Stimulated activated naive CD8-positive, alpha-beta T cell treated with anti-CD3 and anti-CD28 coated beads, Interleukin-15, amount 100 ng/mL, for 72 hours (primary cell): Measurements from ENCODE around the gene SLC12A1.

Experiments used
- ATAC-seq: fragments of 150-1000 bp; cut with Tn5 transposase; 2 replicates; pipeline ENCODE4 v1.10.0; 2021; ENCODE audit warnings: mild to moderate bottlenecking, moderate library complexity
- DNase-seq, 2 donors: peaks; one replicate each; pipeline ENCODE4 v3.0.0; 2021 to 2022
- H3K27ac Mint-ChIP-seq, 2 donors: one replicate each; pipeline ENCODE4 v1.8.0; 2022; ENCODE audit warnings: mild to moderate bottlenecking in 2 of 2, mixed read lengths in 2 of 2, moderate library complexity in 2 of 2
- H3K27me3 Mint-ChIP-seq: one replicate; pipeline ENCODE4 v1.8.0; 2022; ENCODE audit warnings: mixed read lengths
- H3K4me1 Mint-ChIP-seq: one replicate; pipeline ENCODE4 v1.8.0; 2022; ENCODE audit warnings: mild to moderate bottlenecking, mixed read lengths
- H3K4me3 Mint-ChIP-seq, 2 donors: one replicate each; pipeline ENCODE4 v1.8.0; 2022; ENCODE audit warnings: mild to moderate bottlenecking in 2 of 2, mixed read lengths in 2 of 2, moderate library complexity in 1 of 2
- H3K9me3 Mint-ChIP-seq, 2 donors: one replicate each; pipeline ENCODE4 v1.8.0; 2022; ENCODE audit warnings: mixed read lengths in 2 of 2

The SLC12A1 gene

GRCh38 chr15:48221261-48221660 is 15.2 kb downstream of the SLC12A1 start:
- Mint-ChIP-seq H3K4me1 (no peaks in the 10 kb centered on the region), H3K27me3 (no peaks in the 10 kb centered on the region), H3K9me3 (no peaks in the 10 kb centered on the region), H3K4me3 (no peak overlapping the region), H3K27ac (no peak overlapping the region)
- no peak for DNase-seq
- ATAC-seq: no peak

- ATAC-seq (no peak), DNase-seq (no peak)
- H3K9me3 Mint-ChIP-seq: no peaks in the 10 kb centered on the region
- H3K27me3 Mint-ChIP-seq: no peaks in the 10 kb centered on the region
- H3K4me3 Mint-ChIP-seq: no peak overlapping the region
- H3K4me1 Mint-ChIP-seq: no peaks in the 10 kb centered on the region
- no peak overlapping the region for H3K27ac Mint-ChIP-seq
These were observed 15.8 kb downstream of the SLC12A1 start for GRCh38 chr15:48221885-48222284.

GRCh38 chr15:48222627-48223026 is 16.5 kb downstream of the SLC12A1 start:
- H3K27ac Mint-ChIP-seq: no peak overlapping the region
- no peaks in the 10 kb centered on the region for H3K9me3 Mint-ChIP-seq
- H3K27me3 Mint-ChIP-seq: no peaks in the 10 kb centered on the region
- no peaks in the 10 kb centered on the region for H3K4me1 Mint-ChIP-seq
- H3K4me3 Mint-ChIP-seq: no peak overlapping the region
- no peak for DNase-seq
- no peak for ATAC-seq

- ATAC-seq (no peak), DNase-seq (no peak)
- Mint-ChIP-seq H3K27me3 (no peaks in the 10 kb centered on the region), H3K9me3 (no peaks in the 10 kb centered on the region), H3K27ac (no peak overlapping the region), H3K4me3 (no peak overlapping the region), H3K4me1 (no peaks in the 10 kb centered on the region)
These were observed 19.7 kb downstream of the SLC12A1 start for GRCh38 chr15:48225771-48226170.

GRCh38 chr15:48230498-48230897 is 24.4 kb downstream of the SLC12A1 start:
- H3K4me1 Mint-ChIP-seq: no peaks in the 10 kb centered on the region
- H3K4me3 Mint-ChIP-seq: no peak overlapping the region
- H3K9me3 Mint-ChIP-seq: no peaks in the 10 kb centered on the region
- DNase-seq: no peak
- H3K27ac Mint-ChIP-seq: no peak overlapping the region
- peaks cover 8% of the 10 kb centered on the region for H3K27me3 Mint-ChIP-seq
- ATAC-seq: no peak

GRCh38 chr15:48233246-48233645 is 27.1 kb downstream of the SLC12A1 start:
- DNase-seq (no peak), ATAC-seq (no peak)
- Mint-ChIP-seq H3K4me1 (no peaks in the 10 kb centered on the region), H3K27me3 (peaks cover 8% of the 10 kb centered on the region), H3K9me3 (no peaks in the 10 kb centered on the region), H3K4me3 (no peak overlapping the region), H3K27ac (no peak overlapping the region)

- no peaks in the 10 kb centered on the region for H3K4me1 Mint-ChIP-seq
- ATAC-seq (no peak), DNase-seq (no peak)
- H3K27ac Mint-ChIP-seq: no peak overlapping the region
- H3K27me3 Mint-ChIP-seq: no peaks in the 10 kb centered on the region
- no peak overlapping the region for H3K4me3 Mint-ChIP-seq
- no peaks in the 10 kb centered on the region for H3K9me3 Mint-ChIP-seq
These were observed 33.2 kb downstream of the SLC12A1 start for GRCh38 chr15:48239334-48239733.

- ATAC-seq: no peak
These were observed 35.9 kb downstream of the SLC12A1 start for GRCh38 chr15:48242015-48242414.

GRCh38 chr15:48242535-48242934 is 36.4 kb downstream of the SLC12A1 start:
- no peak for DNase-seq
- Mint-ChIP-seq H3K9me3 (no peaks in the 10 kb centered on the region), H3K4me3 (no peak overlapping the region), H3K27me3 (peaks cover 7% of the 10 kb centered on the region), H3K27ac (no peak overlapping the region), H3K4me1 (no peaks in the 10 kb centered on the region)
- no peak for ATAC-seq

More at GRCh38 chr15:48242015-48242414, 35.9 kb downstream of the SLC12A1 start:
- no peak for DNase-seq
- H3K4me3 Mint-ChIP-seq: no peak overlapping the region
- H3K27ac Mint-ChIP-seq: no peak overlapping the region
- H3K9me3 Mint-ChIP-seq: no peaks in the 10 kb centered on the region
- H3K27me3 Mint-ChIP-seq: peaks cover 7% of the 10 kb centered on the region
- no peaks in the 10 kb centered on the region for H3K4me1 Mint-ChIP-seq

GRCh38 chr15:48244921-48245320 is 38.8 kb downstream of the SLC12A1 start:
- no peaks in the 10 kb centered on the region for H3K4me1 Mint-ChIP-seq
- H3K9me3 Mint-ChIP-seq: no peaks in the 10 kb centered on the region
- H3K27ac Mint-ChIP-seq: no peak overlapping the region
- H3K27me3 Mint-ChIP-seq: peaks cover 15% of the 10 kb centered on the region
- no peak for ATAC-seq
- no peak for DNase-seq
- no peak overlapping the region for H3K4me3 Mint-ChIP-seq

- Mint-ChIP-seq H3K9me3 (no peaks in the 10 kb centered on the region), H3K4me3 (no peak overlapping the region), H3K27ac (no peak overlapping the region), H3K27me3 (peaks cover 24% of the 10 kb centered on the region), H3K4me1 (no peaks in the 10 kb centered on the region)
- DNase-seq (no peak), ATAC-seq (no peak)
These were observed 42.3 kb downstream of the SLC12A1 start for GRCh38 chr15:48248414-48248813.

- peaks cover 18% of the 10 kb centered on the region for H3K27me3 Mint-ChIP-seq
- no peak overlapping the region for H3K4me3 Mint-ChIP-seq
- no peak overlapping the region for H3K27ac Mint-ChIP-seq
- ATAC-seq: no peak
- no peaks in the 10 kb centered on the region for H3K4me1 Mint-ChIP-seq
- no peaks in the 10 kb centered on the region for H3K9me3 Mint-ChIP-seq
- peak; percentile 3 to 12 for DNase-seq
These were observed 44.6 kb downstream of the SLC12A1 start for GRCh38 chr15:48250640-48251076.

GRCh38 chr15:48253172-48253571 is 47.1 kb downstream of the SLC12A1 start:
- DNase-seq (no peak), ATAC-seq (no peak)
- no peak overlapping the region for H3K27ac Mint-ChIP-seq
- H3K9me3 Mint-ChIP-seq: no peaks in the 10 kb centered on the region
- H3K4me1 Mint-ChIP-seq: no peaks in the 10 kb centered on the region
- H3K4me3 Mint-ChIP-seq: no peak overlapping the region
- H3K27me3 Mint-ChIP-seq: peaks cover 17% of the 10 kb centered on the region

GRCh38 chr15:48265135-48265534 is 59.0 kb downstream of the SLC12A1 start:
- Mint-ChIP-seq H3K9me3 (no peaks in the 10 kb centered on the region), H3K4me1 (no peaks in the 10 kb centered on the region), H3K27me3 (peaks cover 7% of the 10 kb centered on the region), H3K27ac (no peak overlapping the region), H3K4me3 (no peak overlapping the region)
- DNase-seq (no peak), ATAC-seq (no peak)

- ATAC-seq (no peak), DNase-seq (no peak)
- Mint-ChIP-seq H3K9me3 (no peaks in the 10 kb centered on the region), H3K27me3 (peaks cover 7% of the 10 kb centered on the region), H3K4me1 (no peaks in the 10 kb centered on the region), H3K27ac (no peak overlapping the region), H3K4me3 (no peak overlapping the region)
These were observed 60.1 kb downstream of the SLC12A1 start for GRCh38 chr15:48266024-48266689.

- Mint-ChIP-seq H3K27me3 (peaks cover 7% of the 10 kb centered on the region), H3K9me3 (no peaks in the 10 kb centered on the region), H3K4me3 (no peak overlapping the region), H3K27ac (no peak overlapping the region), H3K4me1 (no peaks in the 10 kb centered on the region)
- ATAC-seq (no peak), DNase-seq (no peak)
These were observed 61.7 kb downstream of the SLC12A1 start for GRCh38 chr15:48267766-48268165.

GRCh38 chr15:48273049-48273448 is 66.9 kb downstream of the SLC12A1 start:
- no peak overlapping the region for H3K4me3 Mint-ChIP-seq
- ATAC-seq (no peak), DNase-seq (no peak)
- no peaks in the 10 kb centered on the region for H3K27me3 Mint-ChIP-seq
- no peaks in the 10 kb centered on the region for H3K4me1 Mint-ChIP-seq
- no peak overlapping the region for H3K27ac Mint-ChIP-seq
- no peaks in the 10 kb centered on the region for H3K9me3 Mint-ChIP-seq
